GM18907 (cell line): ENCODE measurements around the gene LDLRAP1.

Experiments
- ATAC-seq: cut with Tn5 transposase; IDR thresholded peaks from one replicate; pipeline ENCODE4 v1.9.1; 2021; ENCODE audit warnings: mild to moderate bottlenecking, moderate library complexity; ENCODE audit not compliant: unreplicated experiment

Gene LDLRAP1

DNA sequence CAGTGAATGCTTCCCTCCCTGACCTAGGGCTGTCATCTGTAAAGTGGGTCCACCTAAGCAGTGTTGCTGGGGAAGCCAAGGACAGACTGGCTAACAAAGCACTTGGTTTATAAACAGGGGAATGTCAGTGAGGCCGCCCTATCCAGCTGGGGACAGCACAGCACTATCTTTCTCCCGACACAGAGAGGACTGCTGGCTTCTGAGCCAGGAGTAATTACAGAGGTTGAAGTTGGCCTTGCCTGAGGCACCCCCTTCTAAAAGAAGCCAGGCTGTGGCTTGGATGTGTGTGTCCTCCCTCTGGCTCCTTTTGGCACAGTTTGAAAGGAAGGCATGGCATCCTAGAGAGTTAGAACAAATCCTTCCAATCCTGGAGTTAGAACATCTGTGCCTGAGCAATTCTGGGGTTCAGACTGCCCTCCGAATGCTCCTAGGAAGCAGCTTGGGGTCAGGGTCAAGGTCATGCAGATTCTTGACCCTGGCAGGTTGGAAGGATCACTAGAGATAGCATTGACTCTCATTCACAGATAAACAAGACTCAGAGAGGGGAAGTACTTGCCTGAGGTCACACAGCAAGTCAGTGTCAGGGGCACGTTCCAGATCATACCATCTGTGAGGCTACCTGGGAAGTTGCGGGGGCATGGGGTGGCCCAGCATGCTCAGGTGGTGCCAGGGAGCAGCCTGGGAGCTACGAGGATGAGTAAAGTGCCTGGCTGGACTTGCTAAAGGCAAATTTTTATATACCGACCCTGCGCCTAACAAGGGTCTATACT, 1.3 kb upstream of the LDLRAP1 start:
- ATAC-seq = no peak

DNA sequence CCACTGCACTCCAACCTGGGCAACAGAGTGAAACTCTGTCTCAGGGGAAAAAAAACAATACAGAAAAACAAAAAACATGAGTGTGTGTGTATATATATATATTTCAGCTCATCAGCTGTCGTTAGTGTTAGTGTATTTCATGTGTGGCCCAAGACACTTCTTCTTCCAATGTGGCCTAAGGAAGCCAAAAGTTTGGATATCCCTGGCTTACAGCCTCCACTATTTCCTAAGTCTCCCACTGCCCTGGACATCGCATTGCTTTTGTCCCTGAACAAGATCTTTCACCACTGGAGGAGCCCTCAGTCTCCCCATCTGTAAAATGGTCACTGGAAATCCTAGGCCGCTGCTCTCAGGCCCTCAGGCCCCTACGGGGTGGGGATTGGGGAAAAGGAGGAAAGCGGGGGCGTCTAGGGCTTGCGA, 391 bp upstream of the LDLRAP1 start:
- no peak for ATAC-seq

DNA sequence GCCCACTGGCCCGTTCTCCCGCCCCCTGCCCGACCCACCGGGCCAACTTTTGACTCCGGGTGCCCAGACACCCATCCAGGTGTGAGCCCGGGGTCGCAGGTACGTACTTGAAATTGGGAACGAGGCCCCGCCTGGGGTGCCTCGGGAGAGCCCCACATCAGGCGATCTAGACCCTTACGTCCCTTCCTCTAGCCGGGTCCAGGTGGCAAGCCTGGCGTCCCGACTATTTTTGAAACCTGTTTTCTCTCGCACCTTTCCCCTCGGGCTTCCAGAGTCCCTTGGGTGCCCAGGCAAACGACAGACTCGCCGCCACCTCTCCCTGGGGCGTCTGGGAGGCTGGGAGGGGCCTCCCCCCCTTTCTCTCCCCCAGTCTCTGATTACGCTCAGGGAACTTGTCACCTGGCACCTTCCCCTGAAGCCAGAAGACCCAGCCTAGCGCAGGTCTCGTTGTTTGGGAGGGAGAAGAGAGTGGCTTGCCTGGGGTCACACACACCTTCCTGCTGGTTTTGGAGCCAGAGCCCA, 898 bp downstream of the LDLRAP1 start:
- ATAC-seq = no peak

DNA sequence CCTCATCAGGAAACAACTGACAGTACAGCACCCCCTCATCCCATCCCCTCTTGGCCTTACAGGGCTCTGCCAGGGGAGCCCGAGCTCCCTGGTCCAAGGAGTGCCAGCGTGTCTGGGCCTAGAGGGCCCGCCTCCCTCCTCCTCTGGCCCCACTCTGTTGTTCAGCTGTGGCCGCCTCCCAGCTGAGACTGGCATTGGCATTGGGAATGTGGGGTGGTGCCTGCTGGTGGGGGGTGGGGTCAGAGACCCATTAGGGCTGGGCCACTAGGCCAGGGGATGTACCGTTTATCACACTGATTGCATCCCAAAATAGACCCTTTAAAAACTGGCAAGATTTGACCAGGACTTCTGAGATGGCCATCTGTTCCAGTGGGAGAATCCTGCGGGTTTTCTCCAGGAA, 1.4 kb downstream of the LDLRAP1 start:
- ATAC-seq = no peak

DNA sequence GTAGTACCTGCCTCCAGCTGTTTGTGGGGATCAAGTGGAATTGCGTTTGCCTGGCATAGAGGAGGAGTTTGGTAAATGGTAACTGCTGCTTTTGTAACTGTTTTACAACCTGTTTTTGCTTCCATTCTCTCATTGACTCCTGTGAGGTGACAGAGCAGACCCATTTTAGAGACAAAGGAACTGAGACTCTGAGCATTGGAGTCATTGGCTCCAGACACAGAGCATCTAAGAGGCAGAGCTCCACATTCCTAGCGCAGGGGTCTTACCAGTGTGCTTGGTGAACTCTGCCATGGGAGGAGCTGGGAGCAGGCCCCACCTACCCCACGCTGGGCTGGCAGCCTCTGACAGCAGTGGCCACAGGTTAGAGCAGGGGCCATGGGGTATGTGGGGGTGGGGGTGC, 2.4 kb downstream of the LDLRAP1 start:
- no peak for ATAC-seq

DNA sequence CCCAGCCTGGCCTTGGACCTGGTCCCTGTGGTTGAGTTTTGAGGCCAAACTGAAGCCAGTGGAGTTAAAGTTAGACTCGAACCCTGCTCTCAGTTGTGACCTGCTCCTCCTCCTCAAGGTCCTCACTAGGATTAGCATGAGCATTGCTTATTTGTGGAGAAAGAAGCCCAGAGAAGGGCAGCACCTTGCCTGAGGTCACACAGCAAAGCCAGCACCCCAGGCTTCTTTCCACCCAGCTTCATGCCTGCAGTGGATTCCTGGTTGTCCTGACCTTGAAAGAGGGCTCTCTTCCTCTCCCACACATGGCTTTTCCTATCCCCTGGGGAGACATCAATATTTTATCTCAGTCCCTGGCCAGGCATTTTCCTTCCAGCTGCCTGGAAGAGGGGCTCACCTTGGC, 2.8 kb downstream of the LDLRAP1 start:
- no peak for ATAC-seq

DNA sequence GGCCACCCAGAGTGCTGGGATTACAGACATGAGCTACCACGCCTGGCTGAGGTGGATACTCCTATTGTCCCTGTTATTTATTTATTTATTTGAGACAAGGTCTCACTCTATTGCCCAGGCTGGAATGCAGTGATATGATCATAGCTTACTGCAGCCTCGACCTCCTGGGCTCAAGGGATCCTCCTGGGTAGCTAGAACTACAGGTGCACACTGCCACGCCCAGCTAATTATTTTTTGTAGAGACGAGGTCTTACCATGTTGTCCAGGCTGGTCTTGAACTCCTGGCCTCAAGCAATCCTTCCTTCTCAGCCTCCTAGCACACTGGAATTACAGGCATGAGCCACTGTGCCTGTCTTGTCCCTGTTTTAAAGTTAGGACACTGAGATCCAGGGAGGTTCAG, 5.2 kb downstream of the LDLRAP1 start:
- no peak for ATAC-seq

DNA sequence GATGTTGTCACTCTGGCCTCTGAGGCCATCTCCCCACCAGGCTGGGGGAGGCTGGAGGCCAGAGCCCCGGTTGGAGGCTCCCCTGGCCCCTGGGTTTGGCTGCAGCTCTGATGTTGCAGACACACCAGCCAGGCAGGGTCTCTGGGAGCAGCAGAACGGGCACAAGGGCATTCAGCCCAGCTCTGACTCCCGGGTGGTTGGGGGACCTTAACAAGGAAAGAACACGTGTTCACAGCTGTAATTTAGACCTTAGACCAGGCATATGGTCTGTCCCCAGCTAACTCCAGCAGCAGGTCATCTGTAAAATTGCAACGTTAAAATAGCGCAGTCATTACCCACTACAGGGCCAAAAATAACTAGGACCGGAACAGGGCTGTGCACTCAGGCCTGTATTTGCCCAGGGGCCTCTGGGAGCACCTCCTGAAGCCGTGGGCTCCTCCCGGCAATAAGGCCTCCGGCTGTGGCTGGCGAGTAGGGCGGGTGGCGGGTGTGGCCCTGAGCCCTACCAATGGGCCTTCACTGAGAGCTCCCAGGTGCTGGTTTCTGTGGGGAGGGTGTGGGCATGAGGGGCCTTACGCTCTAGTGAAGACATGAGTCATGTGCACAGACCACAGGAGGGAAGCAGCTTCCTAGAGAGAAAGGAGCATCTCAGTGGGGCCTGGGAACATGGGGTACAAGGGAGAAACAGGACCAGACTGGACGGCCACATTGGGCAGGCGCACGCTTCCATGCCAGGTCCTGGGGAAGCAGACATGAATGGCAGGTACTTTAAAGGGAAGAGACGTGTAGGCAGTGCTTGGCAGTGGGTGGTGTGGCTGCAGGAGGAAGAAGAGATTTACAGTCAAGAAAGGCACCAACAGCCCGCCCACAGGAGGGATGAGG, 6.1 kb downstream of the LDLRAP1 start:
- peak; percentile 92 for ATAC-seq

DNA sequence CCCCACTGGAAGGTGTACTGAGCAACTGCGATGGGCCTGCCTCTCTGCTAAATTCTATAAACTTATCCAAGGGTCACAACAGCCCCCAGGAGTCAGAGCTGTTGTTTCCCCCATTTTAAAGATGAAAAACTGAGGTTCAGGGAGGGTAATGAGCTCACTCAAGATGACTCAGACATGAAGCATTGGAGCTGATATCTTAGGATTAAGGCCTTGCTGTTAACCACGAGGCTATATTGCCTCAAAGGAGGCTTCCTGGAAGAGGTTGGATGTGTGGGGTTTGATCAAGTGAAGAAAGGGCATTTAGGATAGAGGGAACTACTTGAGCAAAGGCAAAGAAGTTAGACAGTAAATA, 6.7 kb downstream of the LDLRAP1 start:
- no peak for ATAC-seq

DNA sequence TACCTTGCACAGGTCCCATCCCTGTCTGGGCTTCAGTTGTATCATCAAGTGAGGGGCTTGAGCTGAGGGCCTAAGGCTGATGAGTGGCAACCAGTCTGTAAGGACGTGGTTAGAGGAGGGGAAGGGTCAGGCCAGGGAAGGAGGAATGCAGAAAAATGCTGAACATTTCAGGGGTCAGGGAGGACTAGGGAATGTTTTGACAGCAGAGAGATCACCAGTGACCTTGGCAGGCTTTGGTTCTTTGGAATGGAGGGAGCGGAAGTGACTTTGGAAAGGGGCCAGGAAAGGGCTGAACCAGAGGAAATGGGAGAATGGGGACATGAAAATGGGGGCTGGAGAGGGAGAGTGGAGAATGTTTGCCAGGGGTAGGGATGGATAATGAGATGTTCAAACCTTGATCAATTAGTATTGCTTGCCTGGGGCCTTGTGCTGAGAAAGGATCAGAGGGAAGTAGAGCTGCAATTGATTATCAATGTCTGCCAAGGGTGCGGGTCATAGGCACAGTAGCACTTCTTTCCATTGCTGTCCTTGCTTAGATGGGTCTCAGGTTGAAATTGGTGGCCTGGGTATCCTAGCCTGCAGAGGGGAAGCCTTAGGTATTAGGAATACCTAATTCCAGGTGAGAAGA, 7.4 kb downstream of the LDLRAP1 start:
- ATAC-seq = no peak

DNA sequence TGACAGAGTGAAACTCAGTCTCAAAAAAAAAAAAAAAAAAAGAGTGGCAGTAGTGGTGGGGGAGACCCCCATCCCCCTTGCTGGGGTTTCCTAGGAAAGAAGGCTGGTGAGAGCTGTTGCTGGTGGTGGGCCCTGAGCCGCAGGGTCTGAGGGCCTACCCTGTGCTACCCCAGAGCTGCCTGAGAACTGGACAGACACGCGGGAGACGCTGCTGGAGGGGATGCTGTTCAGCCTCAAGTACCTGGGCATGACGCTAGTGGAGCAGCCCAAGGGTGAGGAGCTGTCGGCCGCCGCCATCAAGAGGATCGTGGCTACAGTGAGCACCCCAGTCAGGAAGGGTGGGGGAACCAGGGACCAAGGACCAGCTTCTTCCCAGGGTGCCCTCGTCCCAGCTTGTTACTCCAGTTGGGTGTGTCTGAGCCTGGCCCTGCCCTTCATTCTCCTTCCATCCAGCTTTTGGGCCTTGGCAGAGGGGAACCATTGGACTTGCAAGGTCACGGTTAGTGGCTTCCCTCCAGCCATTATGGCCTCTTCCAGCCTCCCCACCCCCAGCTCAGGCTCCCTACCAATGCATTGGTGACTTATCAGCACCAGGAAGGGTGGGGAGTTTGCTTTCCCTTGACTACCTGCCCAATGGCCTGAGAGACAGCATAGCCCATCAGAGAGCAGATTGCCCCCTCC, 10.5 kb downstream of the LDLRAP1 start:
- ATAC-seq = no peak

DNA sequence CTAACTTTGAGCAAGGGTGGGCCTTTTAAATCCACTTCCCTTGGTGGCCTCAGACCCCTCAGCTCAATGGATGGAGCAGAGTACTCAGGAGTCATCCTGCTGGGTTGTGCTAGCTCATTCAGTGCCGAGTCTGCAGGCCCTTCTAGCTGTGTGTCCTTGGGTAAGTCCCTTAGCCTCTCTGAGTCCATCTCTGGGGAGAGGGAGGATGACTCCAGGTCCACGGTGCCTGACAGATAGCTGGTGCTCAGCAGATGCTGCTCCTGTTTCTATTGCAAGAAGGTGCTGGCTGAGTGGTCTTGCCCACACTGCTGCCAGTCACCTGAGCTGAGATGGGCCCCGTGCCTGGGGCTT, 11.0 kb downstream of the LDLRAP1 start:
- no peak for ATAC-seq

DNA sequence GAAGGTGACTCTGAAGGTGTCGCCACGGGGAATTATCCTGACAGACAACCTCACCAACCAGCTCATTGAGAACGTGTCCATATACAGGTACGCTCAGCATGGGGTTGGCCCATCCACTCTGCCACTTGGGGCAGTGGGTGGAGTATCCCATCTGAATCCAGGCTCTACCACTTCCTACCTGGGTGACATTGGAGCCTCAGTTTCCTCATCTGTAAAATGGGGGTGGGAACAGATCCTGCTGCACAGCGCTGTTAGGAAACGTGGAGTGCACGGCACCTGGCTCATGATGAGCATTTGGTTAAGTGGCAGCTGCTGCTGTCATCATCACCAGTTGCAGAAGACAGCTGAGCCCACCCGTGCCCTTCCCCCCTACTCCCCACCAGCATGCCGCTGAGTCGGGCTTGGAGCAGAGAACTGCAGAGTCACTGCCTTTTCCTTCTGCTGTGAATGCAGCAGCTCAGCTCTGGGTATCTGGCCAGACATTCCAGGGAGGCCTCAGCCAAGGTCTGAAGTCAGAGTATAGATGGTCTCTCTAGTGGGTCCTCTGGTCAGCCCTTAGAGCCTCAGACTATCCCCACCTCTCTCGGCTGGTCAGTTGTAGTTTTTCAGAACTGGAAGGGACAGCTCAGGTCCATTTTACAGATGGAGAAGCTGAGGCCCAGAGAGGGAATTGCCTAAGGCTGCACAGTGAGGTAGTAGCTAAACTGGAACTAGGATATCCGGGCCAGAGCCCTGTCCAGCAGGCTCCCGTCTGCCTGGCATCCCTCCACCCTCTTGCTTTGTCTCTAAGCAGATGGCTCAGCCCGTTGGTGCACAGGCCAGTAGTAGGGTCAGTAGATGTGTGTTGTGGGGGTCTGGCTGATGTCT, 11.7 kb downstream of the LDLRAP1 start:
- no peak for ATAC-seq

DNA sequence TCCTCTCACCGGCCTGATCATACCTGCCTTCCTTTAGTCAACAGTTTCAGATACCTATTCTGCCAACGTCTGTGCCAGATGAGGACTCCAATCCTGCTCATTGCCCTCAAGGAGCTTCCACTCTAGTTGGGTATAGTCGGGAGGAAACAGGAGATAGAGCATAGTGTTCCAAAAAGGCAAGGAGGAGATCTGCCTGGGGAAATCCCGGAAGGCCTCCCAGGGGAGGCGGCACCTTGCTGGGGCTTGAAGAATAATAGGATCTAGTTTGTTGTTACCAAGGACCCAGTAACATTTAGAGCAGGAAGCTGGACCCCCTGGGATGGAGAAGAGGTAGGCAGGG, 12.3 kb downstream of the LDLRAP1 start:
- ATAC-seq = no peak

DNA sequence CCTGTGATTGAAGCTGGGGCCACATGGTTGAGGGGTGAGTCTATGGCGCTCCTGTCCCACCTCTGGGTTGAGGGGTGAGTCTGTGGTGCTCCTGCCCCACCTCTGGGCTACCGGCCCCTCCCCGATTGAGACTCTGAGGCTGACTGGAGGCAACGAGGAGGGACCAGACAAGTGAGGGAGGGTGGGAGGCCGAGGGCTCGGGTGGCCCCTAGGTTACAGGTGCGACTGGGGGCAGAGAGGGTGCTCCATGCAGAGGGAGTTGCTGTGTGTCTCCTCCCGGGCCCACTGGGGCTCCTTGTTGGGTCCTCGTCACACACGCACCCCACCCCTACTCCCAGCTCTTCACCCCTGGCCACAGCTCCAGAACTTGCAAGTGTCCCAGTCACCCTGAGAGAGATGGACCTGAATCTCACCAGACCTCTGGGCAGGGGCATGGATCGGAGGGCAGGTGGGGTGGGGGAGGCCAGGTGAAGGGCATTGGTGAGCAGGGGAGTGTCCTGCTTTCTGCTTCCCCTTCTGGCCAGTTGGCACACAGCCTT, 12.8 kb downstream of the LDLRAP1 start:
- ATAC-seq = no peak

DNA sequence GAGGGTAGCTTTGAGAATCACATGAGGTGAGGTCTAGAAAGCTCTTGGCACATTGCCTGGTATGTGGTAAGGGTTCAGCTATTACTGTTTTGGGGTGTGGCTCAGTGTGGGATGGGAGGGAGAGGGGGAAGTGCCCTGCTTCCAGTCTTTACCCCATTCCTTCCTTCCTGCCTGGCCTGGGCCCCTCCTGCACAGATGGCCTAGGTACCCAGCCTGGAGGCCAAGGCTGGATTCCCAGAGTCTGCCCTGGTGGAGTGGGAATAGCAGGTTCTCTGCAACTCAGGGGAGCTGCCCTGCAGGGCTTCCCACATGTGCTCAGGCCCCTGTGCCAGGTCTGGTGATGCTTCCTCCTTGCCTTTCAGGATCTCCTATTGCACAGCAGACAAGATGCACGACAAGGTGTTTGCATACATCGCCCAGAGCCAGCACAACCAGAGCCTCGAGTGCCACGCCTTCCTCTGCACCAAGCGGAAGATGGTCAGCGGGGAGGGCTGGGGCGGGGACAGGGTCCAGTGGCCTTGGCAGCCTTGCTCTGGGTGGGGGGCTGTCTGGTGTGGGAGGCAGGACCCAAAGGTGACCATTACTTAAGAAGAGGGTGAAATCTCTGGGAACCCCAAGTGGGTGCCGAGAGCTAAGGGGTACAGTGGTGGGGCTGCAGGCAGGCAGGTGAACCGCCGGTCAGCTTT, 13.5 kb downstream of the LDLRAP1 start:
- ATAC-seq = no peak

DNA sequence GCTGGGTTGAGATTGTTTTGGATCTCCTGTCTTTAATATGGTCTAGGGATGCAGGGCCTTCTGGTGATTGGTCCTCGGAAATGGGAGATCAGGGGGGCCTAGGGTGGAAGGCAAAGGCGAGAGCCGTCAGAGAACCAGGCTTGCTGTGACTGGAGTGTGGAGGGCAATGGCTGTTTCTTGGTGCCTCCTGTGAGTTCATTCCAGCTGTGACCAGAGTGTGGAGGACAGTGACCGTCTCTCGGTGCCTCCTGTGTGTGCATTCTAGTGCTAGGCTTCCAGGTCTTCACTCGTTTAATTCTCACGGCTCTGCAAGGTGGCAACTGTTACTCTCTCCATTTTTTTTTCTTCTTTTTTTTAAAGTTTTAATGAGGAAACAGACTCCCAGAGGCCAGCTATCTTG, 14.1 kb downstream of the LDLRAP1 start:
- no peak for ATAC-seq

DNA sequence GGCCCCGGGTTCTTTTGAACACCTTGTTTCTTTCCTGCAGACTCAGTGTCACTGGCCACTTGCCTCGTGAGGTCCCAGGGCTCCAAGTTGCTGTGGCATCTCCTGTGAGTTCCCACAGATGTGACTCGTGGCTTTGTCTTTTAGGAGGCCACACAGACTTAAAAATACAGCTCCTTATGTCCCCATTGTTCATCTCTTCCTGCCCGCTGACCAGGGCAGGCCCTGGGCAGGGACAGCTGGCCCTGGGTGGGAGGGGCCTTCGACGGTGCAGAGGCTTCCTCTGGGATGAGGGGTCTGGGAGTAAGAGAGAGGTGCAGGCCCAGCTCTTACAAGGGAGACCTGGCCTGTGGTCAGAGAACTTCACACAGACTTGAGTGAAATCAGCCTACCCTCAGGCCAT, 15.6 kb downstream of the LDLRAP1 start:
- ATAC-seq = no peak

DNA sequence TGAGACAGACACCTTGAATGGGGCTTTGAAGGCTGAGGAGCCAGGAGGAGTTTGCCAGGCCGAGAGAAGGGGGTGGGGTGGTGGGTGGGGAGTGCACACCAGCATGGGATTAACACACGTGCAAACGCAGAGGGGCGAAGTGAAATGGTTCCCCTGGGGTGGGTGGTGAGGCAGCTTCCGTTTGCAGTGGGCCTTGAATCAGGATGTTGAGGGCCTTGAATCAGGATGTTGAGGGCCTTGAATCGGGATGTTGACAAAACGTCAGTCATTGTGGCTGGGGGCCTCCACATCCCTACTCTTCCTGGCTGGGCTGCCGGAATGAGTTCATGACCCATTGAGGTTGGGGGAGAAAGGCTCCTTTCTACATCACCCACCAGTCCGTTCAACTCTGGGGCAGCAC, 16.6 kb downstream of the LDLRAP1 start:
- ATAC-seq = no peak

DNA sequence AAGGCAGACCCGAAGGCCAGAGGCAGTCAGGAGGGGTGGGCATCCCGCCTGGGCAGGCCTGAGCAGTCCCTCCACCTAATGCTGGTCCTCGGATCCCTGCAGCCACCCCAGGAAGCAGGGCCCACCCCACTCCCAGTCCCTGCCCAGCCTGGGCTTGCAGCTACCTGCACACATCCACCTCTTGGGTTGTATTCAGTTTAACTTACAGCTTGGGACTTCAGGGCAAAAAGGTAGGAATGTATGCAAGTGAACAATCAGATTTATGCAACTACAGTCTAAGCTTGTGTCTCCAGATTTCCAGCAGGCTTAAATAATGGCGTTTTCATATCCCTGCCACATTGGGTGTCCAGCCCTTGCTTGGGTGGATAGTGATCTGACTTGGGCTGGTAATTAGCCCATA, 17.4 kb downstream of the LDLRAP1 start:
- ATAC-seq = no peak
